T-helper 17 cell (primary cell): ENCODE measurements around the gene ETV6. TPM values are rescaled to one million over a fixed set of nuclear protein-coding genes. Genes with fewer than 3 reads are reported as not detected.

ENCODE experiments used
- ATAC-seq: fragments of 150-1000 bp; cut with Tn5 transposase; 2 replicates; pipeline ENCODE4 v1.10.0; 2021; ENCODE audit warnings: mild to moderate bottlenecking, moderate library complexity
- DNase-seq, 3 donors: peaks; one replicate each; pipeline versions ENCODE4 v3.0.0 to v3.0.0-alpha.2; 2020 to 2021
- H3K9me3 ChIP-seq: one replicate; pipeline ENCODE4 v1.7.0; 2013; ENCODE audit warnings: low read length, mild to moderate bottlenecking; ENCODE audit not compliant: control insufficient read depth, poor library complexity, severe bottlenecking
- H3K27ac Mint-ChIP-seq: one replicate; pipeline ENCODE4 v1.8.0; 2022; ENCODE audit warnings: mild to moderate bottlenecking, moderate library complexity, mixed read lengths
- H3K27me3 Mint-ChIP-seq: one replicate; pipeline ENCODE4 v1.8.0; 2022; ENCODE audit warnings: mixed read lengths
- H3K36me3 Mint-ChIP-seq: one replicate; pipeline ENCODE4 v1.8.0; 2022; ENCODE audit warnings: low read depth, mixed read lengths
- H3K4me1 Mint-ChIP-seq: one replicate; pipeline ENCODE4 v1.8.0; 2022; ENCODE audit warnings: mild to moderate bottlenecking, mixed read lengths
- H3K4me3 Mint-ChIP-seq: one replicate; pipeline ENCODE4 v1.8.0; 2022; ENCODE audit warnings: mild to moderate bottlenecking, moderate library complexity, mixed read lengths
- total RNA-seq, 4 donors: library from RNA in 2 of 4; stranded (reverse) in 2 of 4; gene quantifications; one replicate each; pipeline ENCODE4 v1.2.3 and lab custom pipeline; 2022 to 2026

ETV6 gene
- total RNA-seq, 2 donors from 2014 or later, result 57.3 to 60.6 TPM

GRCh38 chr12:11769723-11770514, 120.4 kb downstream of the ETV6 start:
- ATAC-seq (peak; percentile 32), DNase-seq (no peak)
- Mint-ChIP-seq H3K4me3 (peak overlapping the region; percentile 31), H3K27ac (peak overlapping the region; percentile 96), H3K36me3 (peaks cover 4% of the 10 kb centered on the region), H3K4me1 (peaks cover 61% of the 10 kb centered on the region), H3K27me3 (no peaks in the 10 kb centered on the region)
- H3K9me3 ChIP-seq, result no peaks in the 10 kb centered on the region

- Mint-ChIP-seq H3K4me1 (peaks cover 48% of the 10 kb centered on the region), H3K27me3 (no peaks in the 10 kb centered on the region), H3K4me3 (no peak overlapping the region), H3K36me3 (peaks cover 6% of the 10 kb centered on the region), H3K27ac (peak overlapping the region; percentile 32)
- H3K9me3 ChIP-seq, result no peaks in the 10 kb centered on the region
- ATAC-seq (peak; percentile 69), DNase-seq (no peak)
Observed at GRCh38 chr12:11771356-11771755, 121.9 kb downstream of the ETV6 start.

- H3K27me3 Mint-ChIP-seq, result no peaks in the 10 kb centered on the region
Observed at GRCh38 chr12:11771895-11772502, 122.5 kb downstream of the ETV6 start.

GRCh38 chr12:11773889-11774677, 124.6 kb downstream of the ETV6 start:
- DNase-seq, result no peak
- no peaks in the 10 kb centered on the region for H3K9me3 ChIP-seq
- Mint-ChIP-seq H3K27me3 (no peaks in the 10 kb centered on the region), H3K27ac (peak overlapping the region; percentile 92), H3K4me1 (peaks cover 45% of the 10 kb centered on the region), H3K36me3 (peaks cover 9% of the 10 kb centered on the region), H3K4me3 (peak overlapping the region; percentile 45)
- peak; percentile 33 for ATAC-seq

More at GRCh38 chr12:11771895-11772502, 122.5 kb downstream of the ETV6 start:
- H3K9me3 ChIP-seq, result no peaks in the 10 kb centered on the region
- Mint-ChIP-seq H3K4me1 (peaks cover 42% of the 10 kb centered on the region), H3K36me3 (peaks cover 6% of the 10 kb centered on the region), H3K27ac (peak overlapping the region; percentile 32), H3K4me3 (no peak overlapping the region)
- DNase-seq (no peak), ATAC-seq (peak; percentile 9)

GRCh38 chr12:11774821-11775220, 125.3 kb downstream of the ETV6 start:
- peak overlapping the region; percentile 92 for H3K27ac Mint-ChIP-seq
- peaks cover 9% of the 10 kb centered on the region for H3K36me3 Mint-ChIP-seq
- no peaks in the 10 kb centered on the region for H3K9me3 ChIP-seq
- peaks cover 42% of the 10 kb centered on the region for H3K4me1 Mint-ChIP-seq
- no peak overlapping the region for H3K4me3 Mint-ChIP-seq
- H3K27me3 Mint-ChIP-seq, result no peaks in the 10 kb centered on the region
- ATAC-seq (no peak), DNase-seq (no peak)

- Mint-ChIP-seq H3K4me1 (peaks cover 38% of the 10 kb centered on the region), H3K27me3 (no peaks in the 10 kb centered on the region), H3K4me3 (no peak overlapping the region), H3K36me3 (peaks cover 9% of the 10 kb centered on the region), H3K27ac (no peak overlapping the region)
- no peak for ATAC-seq
- no peak for DNase-seq
- no peaks in the 10 kb centered on the region for H3K9me3 ChIP-seq
Observed at GRCh38 chr12:11776316-11776715, 126.8 kb downstream of the ETV6 start.

GRCh38 chr12:11777451-11777850, 128.0 kb downstream of the ETV6 start:
- H3K27ac Mint-ChIP-seq, result peak overlapping the region; percentile 29
- peaks cover 38% of the 10 kb centered on the region for H3K4me1 Mint-ChIP-seq
- ATAC-seq (no peak), DNase-seq (no peak)
- no peak overlapping the region for H3K4me3 Mint-ChIP-seq
- peaks cover 9% of the 10 kb centered on the region for H3K36me3 Mint-ChIP-seq
- no peaks in the 10 kb centered on the region for H3K9me3 ChIP-seq
- no peaks in the 10 kb centered on the region for H3K27me3 Mint-ChIP-seq

- no peak for ATAC-seq
- DNase-seq, result no peak
- no peaks in the 10 kb centered on the region for H3K9me3 ChIP-seq
- H3K27me3 Mint-ChIP-seq, result no peaks in the 10 kb centered on the region
- H3K36me3 Mint-ChIP-seq, result peaks cover 9% of the 10 kb centered on the region
- H3K27ac Mint-ChIP-seq, result peak overlapping the region; percentile 29
- no peak overlapping the region for H3K4me3 Mint-ChIP-seq
- peaks cover 40% of the 10 kb centered on the region for H3K4me1 Mint-ChIP-seq
Observed at GRCh38 chr12:11777962-11778361, 128.5 kb downstream of the ETV6 start.

- Mint-ChIP-seq H3K27me3 (no peaks in the 10 kb centered on the region), H3K4me1 (peaks cover 42% of the 10 kb centered on the region), H3K36me3 (peaks cover 11% of the 10 kb centered on the region), H3K27ac (no peak overlapping the region), H3K4me3 (no peak overlapping the region)
- DNase-seq (no peak), ATAC-seq (no peak)
- no peaks in the 10 kb centered on the region for H3K9me3 ChIP-seq
Observed at GRCh38 chr12:11778713-11779685, 129.5 kb downstream of the ETV6 start.

- Mint-ChIP-seq H3K4me3 (no peak overlapping the region), H3K36me3 (peaks cover 8% of the 10 kb centered on the region), H3K4me1 (peaks cover 46% of the 10 kb centered on the region), H3K27me3 (no peaks in the 10 kb centered on the region), H3K27ac (peak overlapping the region; percentile 21)
- H3K9me3 ChIP-seq, result no peaks in the 10 kb centered on the region
- ATAC-seq (peak; percentile 62), DNase-seq (no peak)
Observed at GRCh38 chr12:11780521-11781101, 131.1 kb downstream of the ETV6 start.

GRCh38 chr12:11782914-11783420, 133.5 kb downstream of the ETV6 start:
- no peak for ATAC-seq
- no peaks in the 10 kb centered on the region for H3K27me3 Mint-ChIP-seq
- peaks cover 46% of the 10 kb centered on the region for H3K4me1 Mint-ChIP-seq
- DNase-seq, result no peak
- no peak overlapping the region for H3K4me3 Mint-ChIP-seq
- H3K36me3 Mint-ChIP-seq, result peaks cover 4% of the 10 kb centered on the region
- H3K27ac Mint-ChIP-seq, result peak overlapping the region; percentile 8
- H3K9me3 ChIP-seq, result no peaks in the 10 kb centered on the region

GRCh38 chr12:11785712-11786111, 136.2 kb downstream of the ETV6 start:
- peaks cover 42% of the 10 kb centered on the region for H3K4me1 Mint-ChIP-seq
- H3K36me3 Mint-ChIP-seq, result peaks cover 7% of the 10 kb centered on the region
- ATAC-seq (no peak), DNase-seq (no peak)
- H3K27me3 Mint-ChIP-seq, result no peaks in the 10 kb centered on the region
- no peaks in the 10 kb centered on the region for H3K9me3 ChIP-seq
- H3K4me3 Mint-ChIP-seq, result no peak overlapping the region
- H3K27ac Mint-ChIP-seq, result no peak overlapping the region
